K562 (cell line): ENCODE data around the gene KLHL12.

Experiments used
- E4F1 ChIP-seq: fragments of 250-450 bp; sonication (Bioruptor Pico); IDR thresholded peaks from 2 replicates; pipeline ENCODE4 v1.5.0; 2021; ENCODE audit warnings: mild to moderate bottlenecking, borderline replicate concordance
- EGR1 ChIP-seq: fragments of 450-650 bp; conservative IDR thresholded peaks from 2 replicates; pipeline ENCODE4 v1.6.1; 2017; ENCODE audit warnings: mild to moderate bottlenecking
- ETV6 ChIP-seq, 3 experiments: fragments of 150-350 bp in 1 of 3; sonication (generic) in 1 of 3; formaldehyde crosslinking in 1 of 3; IDR thresholded peaks; 2 replicates each; pipeline versions ENCODE4 v1.6.1 to v1.8.0; 2014 to 2022; ENCODE audit warnings: borderline replicate concordance in 2 of 3, low read depth in 2 of 3, antibody characterized with exemption in 1 of 3, low read length in 1 of 3, mild to moderate bottlenecking in 1 of 3, missing genetic modification reagents in 1 of 3
- EZH2 ChIP-seq: IDR thresholded peaks from 2 replicates; pipeline ENCODE4 v1.6.1; 2012; ENCODE audit warnings: low read depth, mild to moderate bottlenecking, inconsistent platforms, low read length, borderline replicate concordance
- NFE2L1 ChIP-seq: fragments of 450-650 bp; IDR thresholded peaks from 2 replicates; pipeline ENCODE4 v1.6.1; 2016; ENCODE audit warnings: missing genetic modification characterization, low read depth, mild to moderate bottlenecking, missing compliant biosample characterization, moderate library complexity, borderline replicate concordance
- NR2C2 ChIP-seq, 2 experiments: fragments of 200-800 bp in 1 of 2; sonication (Bioruptor generic) in 1 of 2; sonication (generic) in 1 of 2; formaldehyde crosslinking in 1 of 2; IDR thresholded peaks; 2 replicates each; pipeline versions ENCODE4 v1.6.1 to v1.8.0; 2016 to 2022; ENCODE audit warnings: mild to moderate bottlenecking in 1 of 2, missing compliant biosample characterization in 1 of 2, missing genetic modification characterization in 1 of 2, missing genetic modification reagents in 1 of 2
- NR4A1 ChIP-seq, 2 experiments: fragments of 250-450 bp in 1 of 2; fragments of 450-650 bp in 1 of 2; sonication (Bioruptor Pico) in 1 of 2; IDR thresholded peaks; 2 replicates each; pipeline versions ENCODE4 v1.4.0 to v1.6.1; 2016 to 2020; ENCODE audit warnings: mild to moderate bottlenecking in 2 of 2, missing compliant biosample characterization in 1 of 2, missing genetic modification characterization in 1 of 2, moderate library complexity in 1 of 2
- POLR2A ChIP-seq: fragments of 450-650 bp; conservative IDR thresholded peaks from 2 replicates; pipeline ENCODE4 v1.6.1; 2016
- PRPF4 ChIP-seq: fragments of 200-400 bp; formaldehyde crosslinking; IDR thresholded peaks from one replicate; pipeline ENCODE4 v1.6.1; 2017; ENCODE audit warnings: low read length, low read depth, mild to moderate bottlenecking; ENCODE audit not compliant: insufficient read depth, poor library complexity, severe bottlenecking
- RREB1 ChIP-seq: fragments of 250-450 bp; sonication (Bioruptor Pico); IDR thresholded peaks from 2 replicates; pipeline ENCODE4 v1.4.0; 2020
- THRAP3 ChIP-seq: fragments of 450-650 bp; IDR thresholded peaks from 2 replicates; pipeline ENCODE4 v1.6.1; 2016; ENCODE audit warnings: mild to moderate bottlenecking, inconsistent platforms, borderline replicate concordance
- XRCC4 ChIP-seq: IDR thresholded peaks from one replicate; pipeline ENCODE4 v1.6.1; 2011; ENCODE audit not compliant: insufficient read depth, insufficient read length; ENCODE audit errors: extremely low read depth
- TF ChIP-seq, protein P1 (sequence below), 3 experiments: IDR thresholded peaks in 2 of 3; conservative IDR thresholded peaks in 1 of 3; 2 replicates each; pipeline ENCODE4 v1.5.1; 2011 to 2012; ENCODE audit warnings: low read length in 3 of 3, mild to moderate bottlenecking in 3 of 3, control low read depth in 2 of 3, improper control_type of control experiment in 1 of 3, inconsistent platforms in 1 of 3, low read depth in 1 of 3, mixed read lengths in 1 of 3, moderate library complexity in 1 of 3; ENCODE audit not compliant: insufficient read depth in 2 of 3
- TF ChIP-seq, protein P2 (sequence below): fragments of 450-650 bp; formaldehyde crosslinking; IDR thresholded peaks from 2 replicates; pipeline ENCODE4 v1.4.0; 2020; ENCODE audit warnings: mild to moderate bottlenecking

DNA sequence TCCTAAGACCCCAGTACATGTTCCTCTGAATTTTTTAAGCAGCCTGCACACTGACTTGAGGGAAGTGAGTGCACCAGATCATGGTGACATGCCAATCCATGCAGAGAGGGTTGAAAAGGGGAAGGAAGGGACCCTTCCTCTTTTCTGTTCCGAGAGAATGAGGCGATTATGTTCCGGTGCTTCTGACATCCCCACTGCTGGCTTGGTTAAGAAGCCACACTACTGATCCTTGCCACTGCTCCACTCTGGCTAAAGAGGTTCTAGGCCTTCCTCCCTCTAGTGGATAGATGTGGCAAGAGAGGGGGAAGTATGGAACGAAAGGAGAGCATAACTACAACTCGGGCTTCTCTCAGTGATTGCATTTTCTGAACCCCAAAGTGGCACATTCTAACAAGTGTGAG lies 41.9 kb upstream of the KLHL12 start:
- no peak for TF ChIP-seq POLR2A
- TF ChIP-seq EZH2 = no peak
- no peak for TF ChIP-seq NFE2L1 (tag)
- TF ChIP-seq E4F1 (CRISPR knock-in tag) = no peak
- TF ChIP-seq, protein P1, sequence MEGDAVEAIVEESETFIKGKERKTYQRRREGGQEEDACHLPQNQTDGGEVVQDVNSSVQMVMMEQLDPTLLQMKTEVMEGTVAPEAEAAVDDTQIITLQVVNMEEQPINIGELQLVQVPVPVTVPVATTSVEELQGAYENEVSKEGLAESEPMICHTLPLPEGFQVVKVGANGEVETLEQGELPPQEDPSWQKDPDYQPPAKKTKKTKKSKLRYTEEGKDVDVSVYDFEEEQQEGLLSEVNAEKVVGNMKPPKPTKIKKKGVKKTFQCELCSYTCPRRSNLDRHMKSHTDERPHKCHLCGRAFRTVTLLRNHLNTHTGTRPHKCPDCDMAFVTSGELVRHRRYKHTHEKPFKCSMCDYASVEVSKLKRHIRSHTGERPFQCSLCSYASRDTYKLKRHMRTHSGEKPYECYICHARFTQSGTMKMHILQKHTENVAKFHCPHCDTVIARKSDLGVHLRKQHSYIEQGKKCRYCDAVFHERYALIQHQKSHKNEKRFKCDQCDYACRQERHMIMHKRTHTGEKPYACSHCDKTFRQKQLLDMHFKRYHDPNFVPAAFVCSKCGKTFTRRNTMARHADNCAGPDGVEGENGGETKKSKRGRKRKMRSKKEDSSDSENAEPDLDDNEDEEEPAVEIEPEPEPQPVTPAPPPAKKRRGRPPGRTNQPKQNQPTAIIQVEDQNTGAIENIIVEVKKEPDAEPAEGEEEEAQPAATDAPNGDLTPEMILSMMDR (IDR thresholded peaks at IDR 0.05 in 2 of 3, conservative IDR thresholded peaks at IDR 0.05 in 1 of 3; ENCODE audit: insufficient read depth in 2 of 3, low read depth in 1 of 3, low read length in 3 of 3) = peak; percentile 94 to 96 (median 95)
- TF ChIP-seq THRAP3 = no peak
- no peak for TF ChIP-seq RREB1 (CRISPR knock-in tag)
- TF ChIP-seq ETV6 (IDR thresholded peaks at IDR 0.05; ENCODE audit: borderline replicate concordance in 1 of 2, low read depth in 2 of 2, low read length in 1 of 2) = no peak
- TF ChIP-seq ETV6 (CRISPR knock-in tag; IDR thresholded peaks at IDR 0.05; ENCODE audit: borderline replicate concordance) = no peak
- TF ChIP-seq XRCC4 = no peak
- TF ChIP-seq PRPF4 = no peak
- no peak for TF ChIP-seq NR4A1 (CRISPR knock-in tag; IDR thresholded peaks at IDR 0.05)
- TF ChIP-seq NR4A1 (tag; IDR thresholded peaks at IDR 0.05) = no peak
- TF ChIP-seq, protein P2, sequence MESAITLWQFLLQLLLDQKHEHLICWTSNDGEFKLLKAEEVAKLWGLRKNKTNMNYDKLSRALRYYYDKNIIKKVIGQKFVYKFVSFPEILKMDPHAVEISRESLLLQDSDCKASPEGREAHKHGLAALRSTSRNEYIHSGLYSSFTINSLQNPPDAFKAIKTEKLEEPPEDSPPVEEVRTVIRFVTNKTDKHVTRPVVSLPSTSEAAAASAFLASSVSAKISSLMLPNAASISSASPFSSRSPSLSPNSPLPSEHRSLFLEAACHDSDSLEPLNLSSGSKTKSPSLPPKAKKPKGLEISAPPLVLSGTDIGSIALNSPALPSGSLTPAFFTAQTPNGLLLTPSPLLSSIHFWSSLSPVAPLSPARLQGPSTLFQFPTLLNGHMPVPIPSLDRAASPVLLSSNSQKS (CRISPR knock-in tag) = no peak
- TF ChIP-seq NR2C2 (CRISPR knock-in tag; IDR thresholded peaks at IDR 0.05) = no peak
- no peak for TF ChIP-seq NR2C2 (tag; IDR thresholded peaks at IDR 0.05)
- no peak for TF ChIP-seq EGR1
